HEK293T (cell line): Measurements from ENCODE around the gene CFAP74.

Experiments used
- ARNT ChIP-seq: fragments of 450-650 bp; IDR thresholded peaks from 2 replicates; pipeline ENCODE4 v1.6.1; 2017; ENCODE audit warnings: mild to moderate bottlenecking
- BHLHE40 ChIP-seq: fragments of 450-650 bp; IDR thresholded peaks from 2 replicates; pipeline ENCODE4 v1.6.1; 2016; ENCODE audit warnings: mild to moderate bottlenecking, moderate library complexity, borderline replicate concordance
- CTBP1 ChIP-seq: fragments of 450-650 bp; IDR thresholded peaks from 2 replicates; pipeline ENCODE4 v1.6.1; 2016; ENCODE audit warnings: borderline replicate concordance
- ELF4 ChIP-seq: fragments of 450-650 bp; IDR thresholded peaks from 2 replicates; pipeline ENCODE4 v1.6.1; 2017; ENCODE audit warnings: antibody characterized with exemption
- FOXA1 ChIP-seq: fragments of 450-650 bp; IDR thresholded peaks from 2 replicates; pipeline ENCODE4 v1.6.1; 2016; ENCODE audit warnings: mild to moderate bottlenecking
- FOXK2 ChIP-seq: fragments of 450-650 bp; IDR thresholded peaks from 2 replicates; pipeline ENCODE4 v1.6.1; 2016; ENCODE audit warnings: mild to moderate bottlenecking
- FOXM1 ChIP-seq: fragments of 450-650 bp; IDR thresholded peaks from 2 replicates; pipeline ENCODE4 v1.6.1; 2017; ENCODE audit warnings: mild to moderate bottlenecking, borderline replicate concordance
- LEF1 ChIP-seq: fragments of 450-650 bp; IDR thresholded peaks from 2 replicates; pipeline ENCODE4 v1.6.1; 2017; ENCODE audit warnings: mild to moderate bottlenecking, borderline replicate concordance
- NFRKB ChIP-seq: fragments of 450-650 bp; IDR thresholded peaks from 2 replicates; pipeline ENCODE4 v1.6.1; 2016; ENCODE audit warnings: mild to moderate bottlenecking, moderate library complexity
- SP1 ChIP-seq: fragments of 450-650 bp; IDR thresholded peaks from 2 replicates; pipeline ENCODE4 v1.6.1; 2017
- SUZ12 ChIP-seq: fragments of 450-650 bp; IDR thresholded peaks from 2 replicates; pipeline ENCODE4 v1.6.1; 2016; ENCODE audit warnings: mild to moderate bottlenecking
- ZNF384 ChIP-seq: fragments of 450-650 bp; IDR thresholded peaks from 2 replicates; pipeline ENCODE4 v1.6.1; 2016
- TF ChIP-seq, protein P1 (sequence below): fragments of 450-650 bp; IDR thresholded peaks from 2 replicates; pipeline ENCODE4 v1.6.1; 2016

GRCh38 chr1:1975535-1975934 lies 28.1 kb downstream of the CFAP74 start:
- TF ChIP-seq ZNF384: no peak
- TF ChIP-seq ELF4: no peak
- no peak for TF ChIP-seq FOXK2
- no peak for TF ChIP-seq BHLHE40
- no peak for TF ChIP-seq CTBP1
- TF ChIP-seq FOXM1: no peak
- TF ChIP-seq SP1: no peak
- TF ChIP-seq LEF1: no peak
- TF ChIP-seq, protein P1, sequence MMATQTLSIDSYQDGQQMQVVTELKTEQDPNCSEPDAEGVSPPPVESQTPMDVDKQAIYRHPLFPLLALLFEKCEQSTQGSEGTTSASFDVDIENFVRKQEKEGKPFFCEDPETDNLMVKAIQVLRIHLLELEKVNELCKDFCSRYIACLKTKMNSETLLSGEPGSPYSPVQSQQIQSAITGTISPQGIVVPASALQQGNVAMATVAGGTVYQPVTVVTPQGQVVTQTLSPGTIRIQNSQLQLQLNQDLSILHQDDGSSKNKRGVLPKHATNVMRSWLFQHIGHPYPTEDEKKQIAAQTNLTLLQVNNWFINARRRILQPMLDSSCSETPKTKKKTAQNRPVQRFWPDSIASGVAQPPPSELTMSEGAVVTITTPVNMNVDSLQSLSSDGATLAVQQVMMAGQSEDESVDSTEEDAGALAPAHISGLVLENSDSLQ: no peak
- TF ChIP-seq FOXA1: no peak
- TF ChIP-seq SUZ12: no peak
- TF ChIP-seq NFRKB: no peak
- TF ChIP-seq ARNT: no peak
